Dendritic cell treated with granulocyte-macrophage colony-stimulating factor and Interleukin-4, amounts not matched to agents 40 ng/mL and 50 ng/mL, for 4 days (primary cell): Measurements from ENCODE around the gene SCLT1.

ENCODE experiments used
- H3K27ac Mint-ChIP-seq: one replicate; pipeline ENCODE4 v1.8.0; 2022; ENCODE audit warnings: mild to moderate bottlenecking, mixed read lengths
- H3K27me3 Mint-ChIP-seq: one replicate; pipeline ENCODE4 v1.8.0; 2022; ENCODE audit warnings: mild to moderate bottlenecking, mixed read lengths
- H3K36me3 Mint-ChIP-seq: one replicate; pipeline ENCODE4 v1.8.0; 2022; ENCODE audit warnings: low read depth, mixed read lengths
- H3K4me1 Mint-ChIP-seq: one replicate; pipeline ENCODE4 v1.8.0; 2022; ENCODE audit warnings: low read depth, mixed read lengths
- H3K4me3 Mint-ChIP-seq: one replicate; pipeline ENCODE4 v1.8.0; 2022; ENCODE audit warnings: mild to moderate bottlenecking, moderate library complexity, mixed read lengths
- H3K9me3 Mint-ChIP-seq: one replicate; pipeline ENCODE4 v1.8.0; 2022; ENCODE audit warnings: mixed read lengths
- intact Hi-C: fragments of 100-400 bp; cut with micrococcal nuclease; formaldehyde crosslinking; loops from one replicate; pipeline ENCODE4 v1.15.0; 2022

Gene SCLT1

GRCh38 chr4:128866269-128866668 lies 227.1 kb downstream of the SCLT1 start:
- Mint-ChIP-seq H3K9me3 (no peaks in the 10 kb centered on the region), H3K4me1 (peaks cover 20% of the 10 kb centered on the region), H3K4me3 (no peak overlapping the region), H3K27me3 (no peaks in the 10 kb centered on the region), H3K27ac (no peak overlapping the region), H3K36me3 (peaks cover 87% of the 10 kb centered on the region)
- intact Hi-C loops: no loop called here

GRCh38 chr4:128865132-128865531 lies 228.2 kb downstream of the SCLT1 start:
- Mint-ChIP-seq H3K9me3 (no peaks in the 10 kb centered on the region), H3K36me3 (peaks cover 85% of the 10 kb centered on the region), H3K4me3 (no peak overlapping the region), H3K27ac (no peak overlapping the region), H3K27me3 (no peaks in the 10 kb centered on the region), H3K4me1 (peaks cover 21% of the 10 kb centered on the region)
- intact Hi-C loops: no loop called here

GRCh38 chr4:128863312-128864075 lies 229.8 kb downstream of the SCLT1 start:
- Mint-ChIP-seq H3K27me3 (no peaks in the 10 kb centered on the region), H3K9me3 (no peaks in the 10 kb centered on the region), H3K36me3 (peaks cover 85% of the 10 kb centered on the region), H3K27ac (no peak overlapping the region), H3K4me1 (peaks cover 28% of the 10 kb centered on the region), H3K4me3 (no peak overlapping the region)
- intact Hi-C loops: loop anchor here (1.0 to 5.0 kb wide), 4 partner anchors 51 to 673 kb away; no protein-coding TSS in a partner anchor

- H3K27me3 Mint-ChIP-seq: no peaks in the 10 kb centered on the region
- H3K9me3 Mint-ChIP-seq: no peaks in the 10 kb centered on the region
- peaks cover 85% of the 10 kb centered on the region for H3K36me3 Mint-ChIP-seq
- H3K4me1 Mint-ChIP-seq: peaks cover 28% of the 10 kb centered on the region
- intact Hi-C loops: loop anchor here (1.0 to 5.0 kb wide), 4 partner anchors 50 to 672 kb away; no protein-coding TSS in a partner anchor
- no peak overlapping the region for H3K4me3 Mint-ChIP-seq
- no peak overlapping the region for H3K27ac Mint-ChIP-seq
These were observed 230.6 kb downstream of the SCLT1 start for GRCh38 chr4:128862608-128863311.

- Mint-ChIP-seq H3K36me3 (peaks cover 85% of the 10 kb centered on the region), H3K27me3 (no peaks in the 10 kb centered on the region), H3K4me1 (peaks cover 28% of the 10 kb centered on the region), H3K9me3 (no peaks in the 10 kb centered on the region), H3K4me3 (no peak overlapping the region), H3K27ac (no peak overlapping the region)
- intact Hi-C loops: loop anchor here (2.0 to 5.0 kb wide), 3 partner anchors 295 to 671 kb away; no protein-coding TSS in a partner anchor
These were observed 231.4 kb downstream of the SCLT1 start for GRCh38 chr4:128861856-128862518.

GRCh38 chr4:128859887-128860677 lies 233.3 kb downstream of the SCLT1 start:
- Mint-ChIP-seq H3K36me3 (peaks cover 85% of the 10 kb centered on the region), H3K4me3 (no peak overlapping the region), H3K9me3 (no peaks in the 10 kb centered on the region), H3K27ac (no peak overlapping the region), H3K27me3 (no peaks in the 10 kb centered on the region), H3K4me1 (peaks cover 28% of the 10 kb centered on the region)
- intact Hi-C loops: loop anchor here (5.0 kb wide), 2 partner anchors 293 to 408 kb away; no protein-coding TSS in a partner anchor

- Mint-ChIP-seq H3K36me3 (peaks cover 88% of the 10 kb centered on the region), H3K9me3 (no peaks in the 10 kb centered on the region), H3K4me1 (peaks cover 34% of the 10 kb centered on the region), H3K4me3 (no peak overlapping the region), H3K27ac (no peak overlapping the region), H3K27me3 (no peaks in the 10 kb centered on the region)
- intact Hi-C loops: no loop called here
These were observed 234.3 kb downstream of the SCLT1 start for GRCh38 chr4:128858879-128859671.

GRCh38 chr4:128856246-128856645 lies 237.1 kb downstream of the SCLT1 start:
- Mint-ChIP-seq H3K36me3 (peaks cover 96% of the 10 kb centered on the region), H3K27me3 (no peaks in the 10 kb centered on the region), H3K27ac (no peak overlapping the region), H3K4me3 (no peak overlapping the region), H3K4me1 (peaks cover 20% of the 10 kb centered on the region), H3K9me3 (no peaks in the 10 kb centered on the region)
- intact Hi-C loops: no loop called here

- Mint-ChIP-seq H3K36me3 (peaks cover 97% of the 10 kb centered on the region), H3K9me3 (no peaks in the 10 kb centered on the region), H3K27me3 (no peaks in the 10 kb centered on the region), H3K4me1 (peaks cover 20% of the 10 kb centered on the region), H3K4me3 (no peak overlapping the region), H3K27ac (no peak overlapping the region)
- intact Hi-C loops: no loop called here
These were observed 237.7 kb downstream of the SCLT1 start for GRCh38 chr4:128855621-128856020.

GRCh38 chr4:128854433-128854832 lies 238.9 kb downstream of the SCLT1 start:
- Mint-ChIP-seq H3K27ac (no peak overlapping the region), H3K4me3 (no peak overlapping the region), H3K27me3 (no peaks in the 10 kb centered on the region), H3K9me3 (no peaks in the 10 kb centered on the region), H3K4me1 (peaks cover 13% of the 10 kb centered on the region), H3K36me3 (peaks cover 98% of the 10 kb centered on the region)
- intact Hi-C loops: no loop called here

- Mint-ChIP-seq H3K36me3 (peaks cover 98% of the 10 kb centered on the region), H3K27ac (no peak overlapping the region)
- intact Hi-C loops: no loop called here
These were observed 239.6 kb downstream of the SCLT1 start for GRCh38 chr4:128853741-128854140.

GRCh38 chr4:128850252-128850651 lies 243.1 kb downstream of the SCLT1 start:
- Mint-ChIP-seq H3K4me3 (no peak overlapping the region), H3K4me1 (peaks cover 29% of the 10 kb centered on the region), H3K27me3 (no peaks in the 10 kb centered on the region), H3K9me3 (no peaks in the 10 kb centered on the region), H3K27ac (no peak overlapping the region), H3K36me3 (peaks cover 98% of the 10 kb centered on the region)
- intact Hi-C loops: no loop called here

More at GRCh38 chr4:128853741-128854140, 239.6 kb downstream of the SCLT1 start:
- Mint-ChIP-seq H3K9me3 (no peaks in the 10 kb centered on the region), H3K4me1 (peaks cover 13% of the 10 kb centered on the region), H3K27me3 (no peaks in the 10 kb centered on the region), H3K4me3 (no peak overlapping the region)

GRCh38 chr4:128848461-128848860 lies 244.9 kb downstream of the SCLT1 start:
- Mint-ChIP-seq H3K4me3 (no peak overlapping the region), H3K27ac (no peak overlapping the region), H3K36me3 (peaks cover 98% of the 10 kb centered on the region), H3K27me3 (no peaks in the 10 kb centered on the region), H3K4me1 (peaks cover 17% of the 10 kb centered on the region), H3K9me3 (no peaks in the 10 kb centered on the region)
- intact Hi-C loops: no loop called here
